Thoracic aorta (tissue), 2 donors: ENCODE measurements around the gene LIMA1. TPM values are rescaled to one million over a fixed set of nuclear protein-coding genes. Genes with fewer than 3 reads are reported as not detected.
"Not testable (repeated sequence)": the region's sequence is repeated elsewhere in the genome, so short reads cannot be mapped to it uniquely, and the experiment has no call there.

Experiments used
- ATAC-seq: fragments of 150-250 bp; one replicate; pipeline ENCODE4 v1.8.0; 2017; ENCODE audit warnings: low read depth; ENCODE audit not compliant: insufficient number of reproducible peaks, low FRiP score
- DNase-seq: peaks from one replicate; pipeline ENCODE4 v3.0.0-alpha.2; 2020; ENCODE audit warnings: low spot score
- H3K27ac ChIP-seq, 2 donors: fragments of 200-600 bp; sonication (generic); 1 replicate in 1 of 2; 2 replicates in 1 of 2; pipeline ENCODE4 v1.5.1; 2016; ENCODE audit warnings: mild to moderate bottlenecking in 2 of 2, moderate library complexity in 2 of 2
- H3K27me3 ChIP-seq: fragments of 200-600 bp; sonication (generic); replicated peaks from 2 replicates; pipeline ENCODE4 v1.6.0; 2016; ENCODE audit warnings: mild to moderate bottlenecking; ENCODE audit not compliant: insufficient read depth
- H3K36me3 ChIP-seq: fragments of 200-600 bp; sonication (generic); one replicate; pipeline ENCODE4 v1.5.1; 2016
- H3K4me1 ChIP-seq, 2 donors: fragments of 200-600 bp; sonication (generic); 1 replicate in 1 of 2; 2 replicates in 1 of 2; pipeline versions ENCODE4 v1.5.1 to v1.6.0; 2016; ENCODE audit warnings: low read depth in 2 of 2, mild to moderate bottlenecking in 1 of 2; ENCODE audit not compliant: control insufficient read depth in 1 of 2
- H3K4me3 ChIP-seq: fragments of 200-600 bp; sonication (generic); 2 replicates; pipeline ENCODE4 v1.5.1; 2016; ENCODE audit warnings: mild to moderate bottlenecking
- H3K9me3 ChIP-seq: fragments of 200-600 bp; sonication (generic); 2 replicates; pipeline ENCODE4 v1.5.1; 2016
- total RNA-seq, 2 donors: library from RNA; depleted of rRNA; stranded (reverse); fragments of >200 nt; gene quantifications; one replicate each; pipeline versions ENCODE4 v1.1.0 to v1.2.3, GENCODE V29; 2016
- TF ChIP-seq, protein P1 (sequence below): fragments of 200-600 bp; sonication (generic); IDR thresholded peaks from one replicate; pipeline ENCODE4 v1.5.1; 2019; ENCODE audit warnings: antibody characterized with exemption

LIMA1 gene
- total RNA-seq, 2 donors from 2014 or later: 103 to 194 TPM

DNA sequence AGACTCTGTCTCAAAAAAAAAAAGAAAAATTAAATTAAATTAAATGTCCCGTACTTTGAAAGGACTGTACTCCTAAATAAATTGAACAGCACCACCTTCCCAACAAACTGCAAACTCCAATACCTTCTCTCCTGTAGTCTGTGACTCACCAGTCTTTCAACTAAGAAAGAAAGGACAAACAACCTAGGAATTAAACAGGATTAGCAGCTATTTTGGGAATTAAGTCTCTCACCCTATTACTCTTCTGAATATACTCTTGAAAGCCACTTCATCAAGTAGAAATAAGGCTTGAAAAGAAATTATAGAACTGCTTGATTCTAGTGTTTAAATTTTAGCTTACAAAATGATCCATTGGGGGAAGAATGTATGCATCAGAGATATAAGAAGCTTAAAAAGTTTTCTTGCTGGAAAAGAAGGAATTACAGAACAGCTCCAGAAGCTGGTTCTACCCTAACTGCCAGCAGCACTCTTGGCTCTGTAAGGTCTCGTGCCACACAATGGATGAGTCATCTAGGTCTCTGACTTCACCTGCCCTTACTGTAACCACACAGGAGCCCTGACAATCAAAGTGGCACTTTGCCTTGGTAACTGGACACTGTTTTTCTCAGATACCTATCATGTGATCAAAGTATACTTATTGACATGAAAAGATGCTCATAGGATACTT is 59.2 kb downstream of the LIMA1 start:
- Histone ChIP-seq H3K4me1 (peaks cover 25 to 30% of the 10 kb centered on the region in 2 donors), H3K36me3 (no peaks in the 10 kb centered on the region)

DNA sequence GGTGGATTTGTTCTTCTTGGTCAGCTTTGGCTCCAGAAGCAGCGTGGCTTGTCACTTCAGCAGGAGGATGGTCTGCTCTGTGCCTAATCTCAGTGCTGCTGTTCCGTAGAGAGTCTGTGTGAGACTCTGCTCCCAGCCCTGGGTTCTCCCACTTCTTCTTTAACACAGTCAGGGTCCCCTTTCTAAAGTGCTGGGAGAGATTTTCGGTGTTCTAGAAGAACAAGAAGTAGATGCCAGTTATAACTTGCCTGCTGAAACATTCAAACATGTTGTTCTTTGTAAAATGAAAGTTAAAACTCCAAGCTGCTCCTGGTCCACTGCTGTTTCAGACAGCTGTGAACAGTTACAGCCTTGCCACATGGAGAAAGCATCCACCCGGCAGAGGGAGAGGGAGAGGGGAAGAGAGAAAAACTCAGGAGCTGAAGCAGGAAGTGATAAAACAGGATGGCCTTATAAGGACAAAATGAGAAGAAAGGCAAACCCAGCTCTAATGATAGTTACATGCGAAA is 61.0 kb downstream of the LIMA1 start:
- TF ChIP-seq, protein P1, sequence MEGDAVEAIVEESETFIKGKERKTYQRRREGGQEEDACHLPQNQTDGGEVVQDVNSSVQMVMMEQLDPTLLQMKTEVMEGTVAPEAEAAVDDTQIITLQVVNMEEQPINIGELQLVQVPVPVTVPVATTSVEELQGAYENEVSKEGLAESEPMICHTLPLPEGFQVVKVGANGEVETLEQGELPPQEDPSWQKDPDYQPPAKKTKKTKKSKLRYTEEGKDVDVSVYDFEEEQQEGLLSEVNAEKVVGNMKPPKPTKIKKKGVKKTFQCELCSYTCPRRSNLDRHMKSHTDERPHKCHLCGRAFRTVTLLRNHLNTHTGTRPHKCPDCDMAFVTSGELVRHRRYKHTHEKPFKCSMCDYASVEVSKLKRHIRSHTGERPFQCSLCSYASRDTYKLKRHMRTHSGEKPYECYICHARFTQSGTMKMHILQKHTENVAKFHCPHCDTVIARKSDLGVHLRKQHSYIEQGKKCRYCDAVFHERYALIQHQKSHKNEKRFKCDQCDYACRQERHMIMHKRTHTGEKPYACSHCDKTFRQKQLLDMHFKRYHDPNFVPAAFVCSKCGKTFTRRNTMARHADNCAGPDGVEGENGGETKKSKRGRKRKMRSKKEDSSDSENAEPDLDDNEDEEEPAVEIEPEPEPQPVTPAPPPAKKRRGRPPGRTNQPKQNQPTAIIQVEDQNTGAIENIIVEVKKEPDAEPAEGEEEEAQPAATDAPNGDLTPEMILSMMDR: peak; percentile 44
- DNase-seq (peak; percentile 28), ATAC-seq (no peak)
- H3K4me1 ChIP-seq: peaks cover 38 to 46% of the 10 kb centered on the region in 2 donors
- H3K27ac ChIP-seq: peak overlapping the region; percentile 82 to 91
- no peaks in the 10 kb centered on the region for H3K36me3 ChIP-seq
- H3K27me3 ChIP-seq: no peaks in the 10 kb centered on the region
- H3K9me3 ChIP-seq: no peaks in the 10 kb centered on the region
- peak overlapping the region; percentile 76 for H3K4me3 ChIP-seq

More for the DNA sequence above, 59.2 kb downstream of the LIMA1 start:
- no peak for DNase-seq
- H3K4me3 ChIP-seq: no peak overlapping the region
- no peak for ATAC-seq
- H3K27ac ChIP-seq: peak overlapping the region; percentile 42 to 82
- TF ChIP-seq, protein P1: no peak
- H3K9me3 ChIP-seq: no peaks in the 10 kb centered on the region
- no peaks in the 10 kb centered on the region for H3K27me3 ChIP-seq

DNA sequence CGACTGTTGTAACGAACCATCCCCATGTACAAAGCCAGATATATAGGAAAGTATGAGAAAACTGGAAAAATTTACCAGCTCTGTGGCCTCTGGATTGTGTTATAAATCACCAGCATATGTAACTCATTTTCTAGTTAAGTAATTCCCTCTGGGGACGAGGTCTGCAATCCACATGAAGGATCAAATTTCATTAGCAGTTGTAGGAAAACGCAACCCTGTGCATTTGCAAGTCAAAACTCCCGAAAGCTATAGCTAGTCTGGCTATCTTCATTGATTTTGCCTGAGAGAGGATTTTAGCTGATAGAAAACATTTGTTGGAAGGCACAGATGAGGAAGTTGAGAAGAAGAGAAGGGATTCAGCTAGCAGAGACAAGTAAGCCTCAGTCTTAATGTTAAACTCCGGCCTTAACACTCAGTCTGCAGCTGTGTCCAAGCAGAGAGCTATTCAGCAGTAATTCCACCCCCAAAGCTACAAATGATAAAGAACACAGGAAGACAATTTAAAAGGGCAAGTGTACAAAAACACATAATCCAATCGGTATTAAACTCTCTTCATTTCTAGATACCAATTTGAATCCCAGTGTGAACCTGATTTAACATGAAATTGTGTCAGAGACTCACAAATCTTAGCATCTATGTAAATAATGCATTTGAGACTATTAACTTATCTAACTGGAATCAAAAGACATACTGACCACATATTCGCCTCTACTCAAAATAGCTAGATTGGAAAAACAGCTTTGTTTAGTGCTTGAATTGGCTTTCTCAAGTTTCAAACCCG is 61.9 kb downstream of the LIMA1 start:
- Histone ChIP-seq H3K36me3 (no peaks in the 10 kb centered on the region), H3K27me3 (no peaks in the 10 kb centered on the region), H3K27ac (peak overlapping the region; percentile 82 to 91), H3K4me3 (peak overlapping the region; percentile 76), H3K4me1 (peaks cover 43 to 56% of the 10 kb centered on the region in 2 donors), H3K9me3 (no peaks in the 10 kb centered on the region)
- TF ChIP-seq, protein P1: no peak
- ATAC-seq (no peak), DNase-seq (no peak)

DNA sequence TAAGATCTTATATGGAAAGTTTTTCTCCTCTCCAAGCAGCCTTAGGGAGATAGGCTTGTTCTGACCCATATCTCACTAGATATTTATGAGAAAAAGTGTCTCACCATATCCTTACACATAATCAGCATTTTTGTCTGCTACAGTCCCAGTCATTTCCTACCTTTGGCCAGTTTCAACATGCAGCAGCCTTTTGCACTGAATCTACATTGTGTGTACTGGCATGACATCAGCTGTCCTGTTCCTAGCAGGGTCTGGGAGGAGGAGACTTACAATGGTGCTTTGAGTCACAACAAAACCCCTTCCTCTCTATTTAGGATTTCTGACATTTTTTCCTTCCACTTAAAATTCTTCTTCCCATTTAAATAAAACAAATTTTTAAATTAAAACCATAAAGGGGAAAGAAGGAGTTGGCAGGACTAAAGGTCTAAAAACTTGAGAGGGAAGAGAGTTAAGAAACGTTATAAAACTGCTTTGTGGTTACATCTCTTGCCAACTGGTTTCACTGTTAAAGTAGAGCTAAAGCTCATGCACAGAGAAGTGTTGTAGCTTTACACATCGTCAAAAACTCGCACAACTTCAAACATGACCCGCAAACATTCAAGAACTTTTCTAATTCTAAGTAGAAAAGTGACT is 62.8 kb downstream of the LIMA1 start:
- Histone ChIP-seq H3K27me3 (no peaks in the 10 kb centered on the region), H3K27ac (peak overlapping the region; percentile 82 to 91), H3K4me3 (peak overlapping the region; percentile 76), H3K9me3 (no peaks in the 10 kb centered on the region), H3K36me3 (no peaks in the 10 kb centered on the region), H3K4me1 (peaks cover 43 to 63% of the 10 kb centered on the region in 2 donors)
- ATAC-seq: no peak
- peak; percentile 4 for DNase-seq
- TF ChIP-seq, protein P1: no peak

DNA sequence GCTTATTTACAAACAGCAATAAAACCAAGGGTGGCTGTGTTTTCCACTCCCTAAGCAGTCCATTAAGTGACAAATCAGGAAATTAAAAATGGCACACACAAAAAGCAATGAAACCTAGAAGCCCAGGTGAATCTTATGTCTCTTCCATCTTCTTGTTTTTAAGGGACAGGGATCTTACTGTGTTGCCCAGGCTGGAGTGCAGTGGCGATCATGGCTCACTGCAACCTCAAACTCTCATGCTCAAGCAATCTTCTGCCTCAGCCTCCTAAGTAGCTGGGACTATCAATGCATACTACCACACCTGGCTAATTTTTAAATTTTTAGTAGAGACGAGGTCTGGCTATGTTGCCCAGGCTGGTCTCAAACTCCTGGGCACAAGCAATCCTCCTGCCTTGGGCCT is 63.8 kb downstream of the LIMA1 start:
- TF ChIP-seq, protein P1: no peak
- no peak for ATAC-seq
- no peak for DNase-seq
- Histone ChIP-seq H3K4me3 (peak overlapping the region; percentile 76), H3K27me3 (no peaks in the 10 kb centered on the region), H3K4me1 (peaks cover 44 to 69% of the 10 kb centered on the region in 2 donors), H3K27ac (peak overlapping the region; percentile 82 to 91), H3K36me3 (no peaks in the 10 kb centered on the region), H3K9me3 (no peaks in the 10 kb centered on the region)

DNA sequence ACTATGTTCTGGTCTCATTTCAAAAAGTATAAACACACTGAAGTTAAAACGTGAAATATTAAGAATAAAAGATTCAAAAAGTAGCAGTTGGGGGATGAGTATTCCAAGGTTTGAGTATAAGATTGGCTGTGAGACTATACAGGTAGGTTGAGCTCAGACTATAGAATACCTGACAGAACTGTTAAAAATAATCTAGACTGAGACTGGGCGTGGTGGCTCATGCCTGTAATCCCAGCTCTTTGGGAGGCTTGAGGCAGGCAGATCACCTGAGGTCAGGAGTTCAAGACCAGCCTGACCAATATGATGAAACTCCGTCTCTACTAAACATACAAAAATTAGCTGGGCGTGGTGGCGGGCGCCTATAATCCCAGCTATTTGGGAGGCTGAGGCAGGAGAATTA is 64.3 kb downstream of the LIMA1 start:
- not testable (repeated sequence) for H3K27me3 ChIP-seq, H3K36me3 ChIP-seq, DNase-seq, H3K9me3 ChIP-seq, ATAC-seq
- Histone ChIP-seq H3K4me1 (peaks cover 45 to 69% of the 10 kb centered on the region in 2 donors), H3K4me3 (peak overlapping the region; percentile 76), H3K27ac (peak overlapping the region in 1 of 2 donors; percentile 91)
